Lung (tissue), 12 donors: ENCODE data around the gene ANKUB1. TPM values are rescaled to one million over a fixed set of nuclear protein-coding genes. Genes with fewer than 3 reads are reported as not detected.

ENCODE experiments used
- ATAC-seq: fragments of 200-7000 bp; cut with Tn5 transposase; one replicate; pipeline ENCODE4 v1.9.1; 2020; ENCODE audit warnings: moderate number of reproducible peaks; ENCODE audit not compliant: insufficient read depth, low FRiP score
- DNase-seq, 3 donors: peaks; one replicate each; pipeline ENCODE4 v3.0.0-alpha.2; 2013 to 2017
- H3K27ac ChIP-seq, 2 donors: one replicate each; pipeline ENCODE4 v1.5.1; 2013; ENCODE audit warnings: mild to moderate bottlenecking in 2 of 2, moderate library complexity in 2 of 2, control low read depth in 1 of 2, inconsistent platforms in 1 of 2, low read depth in 1 of 2, low read length in 1 of 2
- H3K27me3 ChIP-seq, 3 donors: one replicate each; pipeline ENCODE4 v1.5.1; 2013; ENCODE audit warnings: low read length in 2 of 3; ENCODE audit not compliant: control insufficient read depth in 3 of 3, insufficient read depth in 3 of 3
- H3K36me3 ChIP-seq, 4 donors: one replicate each; pipeline ENCODE4 v1.5.1; 2013; ENCODE audit warnings: low read length in 4 of 4, mild to moderate bottlenecking in 1 of 4, moderate library complexity in 1 of 4; ENCODE audit not compliant: control insufficient read depth in 4 of 4, insufficient read depth in 4 of 4
- H3K4me1 ChIP-seq, 5 donors: one replicate each; pipeline ENCODE4 v1.5.1; 2013; ENCODE audit warnings: low read length in 5 of 5, mild to moderate bottlenecking in 2 of 5, moderate library complexity in 1 of 5; ENCODE audit not compliant: control insufficient read depth in 5 of 5, insufficient read depth in 5 of 5
- H3K4me3 ChIP-seq: one replicate; pipeline ENCODE4 v1.5.1; 2013; ENCODE audit warnings: mild to moderate bottlenecking, control low read depth, moderate library complexity
- H3K9ac ChIP-seq, 2 donors: one replicate each; pipeline ENCODE4 v1.5.1; 2013; ENCODE audit warnings: low read length in 2 of 2, control low read depth in 1 of 2; ENCODE audit not compliant: insufficient read depth in 1 of 2
- H3K9me3 ChIP-seq, 4 donors: one replicate each; pipeline ENCODE4 v1.5.1; 2013; ENCODE audit warnings: low read length in 3 of 4, mild to moderate bottlenecking in 1 of 4, moderate library complexity in 1 of 4; ENCODE audit not compliant: control insufficient read depth in 4 of 4, insufficient read depth in 3 of 4
- whole genome bisulfite sequencing, 2 donors: extraction: QIAGEN DNeasy Blood & Tissue Kit; methylation state at CpG; one replicate each; pipeline ENCODE4 v1.1.7; 2013; 5-methylcytosine and 5-hydroxymethylcytosine counted together
- polyA plus RNA-seq, 2 donors: library from polyadenylated mRNA; stranded (reverse); fragments of 200-250 nt; gene quantifications; one replicate each; pipeline ENCODE4 v1.2.1, GENCODE V29; 2013
- total RNA-seq, 2 donors: library from RNA; depleted of rRNA in 1 of 2; stranded (reverse); fragments of >200 nt in 1 of 2; gene quantifications; one replicate each; pipeline ENCODE4 v1.2.1, GENCODE V29; 2014 to 2021
- TF ChIP-seq, protein P1 (sequence below): IDR thresholded peaks from 2 replicates; pipeline ENCODE4 v1.5.1; 2012; ENCODE audit warnings: mild to moderate bottlenecking; ENCODE audit errors: control extremely low read depth, extremely low read depth
- donor health status: control.
- donor health status: control.
- donor health status: Bipolar disorder and iron deficiency.
- donor health status: healthy.
- donor health status: DM: yes; HTN: yes; CAD: no.

ANKUB1 gene
- total and polyA plus RNA-seq, 4 donors = 1.3 to 6.7 (median 2.4) TPM

DNA sequence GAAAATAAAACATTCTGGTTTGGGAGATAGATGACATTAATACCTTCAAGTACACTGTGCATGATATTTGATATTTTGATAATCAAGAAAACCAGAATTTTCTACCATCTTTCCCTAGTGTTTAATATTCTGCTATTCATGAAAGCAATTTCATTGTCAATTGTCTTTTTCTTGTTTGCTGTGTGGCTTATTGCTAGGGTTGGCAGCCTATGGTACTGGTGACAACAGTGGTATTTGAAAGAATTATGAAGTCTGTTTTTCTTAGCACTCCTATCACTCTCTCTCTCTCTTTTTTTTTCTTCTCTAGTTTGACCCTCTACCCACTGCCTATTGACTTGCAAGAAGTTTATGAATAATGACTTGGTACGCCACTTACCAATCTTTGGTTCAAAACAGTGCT, 36.0 kb upstream of the ANKUB1 start:
- TF ChIP-seq, protein P1, sequence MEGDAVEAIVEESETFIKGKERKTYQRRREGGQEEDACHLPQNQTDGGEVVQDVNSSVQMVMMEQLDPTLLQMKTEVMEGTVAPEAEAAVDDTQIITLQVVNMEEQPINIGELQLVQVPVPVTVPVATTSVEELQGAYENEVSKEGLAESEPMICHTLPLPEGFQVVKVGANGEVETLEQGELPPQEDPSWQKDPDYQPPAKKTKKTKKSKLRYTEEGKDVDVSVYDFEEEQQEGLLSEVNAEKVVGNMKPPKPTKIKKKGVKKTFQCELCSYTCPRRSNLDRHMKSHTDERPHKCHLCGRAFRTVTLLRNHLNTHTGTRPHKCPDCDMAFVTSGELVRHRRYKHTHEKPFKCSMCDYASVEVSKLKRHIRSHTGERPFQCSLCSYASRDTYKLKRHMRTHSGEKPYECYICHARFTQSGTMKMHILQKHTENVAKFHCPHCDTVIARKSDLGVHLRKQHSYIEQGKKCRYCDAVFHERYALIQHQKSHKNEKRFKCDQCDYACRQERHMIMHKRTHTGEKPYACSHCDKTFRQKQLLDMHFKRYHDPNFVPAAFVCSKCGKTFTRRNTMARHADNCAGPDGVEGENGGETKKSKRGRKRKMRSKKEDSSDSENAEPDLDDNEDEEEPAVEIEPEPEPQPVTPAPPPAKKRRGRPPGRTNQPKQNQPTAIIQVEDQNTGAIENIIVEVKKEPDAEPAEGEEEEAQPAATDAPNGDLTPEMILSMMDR = no peak
- Histone ChIP-seq H3K27ac (no peak overlapping the region), H3K4me3 (no peak overlapping the region), H3K27me3 (no peaks in the 10 kb centered on the region), H3K4me1 (peaks cover 0 to 2% (median 0%) of the 10 kb centered on the region in 5 donors), H3K9ac (no peak overlapping the region), H3K9me3 (peaks cover 0 to 7% (median 3%) of the 10 kb centered on the region in 4 donors), H3K36me3 (peaks cover 0 to 7% (median 0%) of the 10 kb centered on the region in 4 donors)
- 97 to 100% methylated on average over 1 of the region's 1 CpG for WGBS, 2 donors
- no peak for DNase-seq
- ATAC-seq = no peak

DNA sequence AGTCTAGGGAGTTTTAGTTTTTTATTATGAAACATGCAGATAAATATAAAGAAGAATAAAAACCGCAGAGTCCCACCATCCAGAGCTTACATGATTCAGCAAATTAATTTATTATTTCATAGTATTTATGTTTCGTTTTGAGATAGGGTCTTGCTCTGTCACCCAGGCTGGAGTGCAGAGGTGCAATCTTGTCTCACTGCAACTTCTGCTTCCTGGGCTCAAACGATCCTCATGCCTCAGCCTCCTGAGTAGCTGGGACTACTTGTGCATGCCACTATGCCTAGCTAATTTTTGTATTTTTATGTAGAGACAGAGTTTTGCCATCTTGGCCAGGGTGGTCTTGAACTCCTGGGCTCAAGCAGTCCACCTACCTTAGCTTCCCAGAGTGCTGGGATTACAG, 34.3 kb upstream of the ANKUB1 start:
- TF ChIP-seq, protein P1 = no peak
- no peaks in the 10 kb centered on the region for H3K27me3 ChIP-seq
- no peak overlapping the region for H3K27ac ChIP-seq
- H3K4me3 ChIP-seq = no peak overlapping the region
- H3K9me3 ChIP-seq = peaks cover 0 to 5% (median 2%) of the 10 kb centered on the region in 4 donors
- WGBS, 2 donors = 67 to 76% methylated on average over 3 of the region's 3 CpGs
- ATAC-seq (no peak), DNase-seq (no peak)
- peaks cover 0 to 7% (median 0%) of the 10 kb centered on the region in 4 donors for H3K36me3 ChIP-seq
- H3K9ac ChIP-seq = no peak overlapping the region
- H3K4me1 ChIP-seq = peaks cover 0 to 2% (median 0%) of the 10 kb centered on the region in 5 donors

- Histone ChIP-seq H3K27me3 (no peaks in the 10 kb centered on the region), H3K4me1 (peaks cover 0 to 16% (median 3%) of the 10 kb centered on the region in 5 donors)
- WGBS, 2 donors = 80 to 82% methylated on average over 4 of the region's 4 CpGs
These were observed 27.8 kb upstream of the ANKUB1 start for GRCh38 chr3:149820183-149820582.

More at GRCh38 chr3:149820183-149820582, 27.8 kb upstream of the ANKUB1 start:
- DNase-seq = no peak
- Histone ChIP-seq H3K9me3 (no peaks in the 10 kb centered on the region), H3K4me3 (no peak overlapping the region), H3K9ac (no peak overlapping the region), H3K27ac (no peak overlapping the region), H3K36me3 (no peaks in the 10 kb centered on the region)
- TF ChIP-seq, protein P1 = no peak
- ATAC-seq = no peak
